GM23338 (cell line): ENCODE results near the gene KDM4F.

Experiments
- CREB1 ChIP-seq: fragments of 250-450 bp; sonication (Bioruptor Pico); IDR thresholded peaks from 2 replicates; pipeline ENCODE4 v1.5.0; 2020; ENCODE audit warnings: low read depth, mild to moderate bottlenecking, moderate library complexity
- CTCF ChIP-seq, 2 experiments: fragments of 200-600 bp in 1 of 2; sonication (generic) in 1 of 2; conservative IDR thresholded peaks; 2 replicates each; pipeline versions ENCODE4 v1.5.1 to v1.6.1; 2016 to 2017; ENCODE audit warnings: antibody characterized with exemption in 2 of 2, low read depth in 2 of 2, mild to moderate bottlenecking in 2 of 2, moderate library complexity in 1 of 2
- EZH2 ChIP-seq: fragments of 200-600 bp; sonication (generic); IDR thresholded peaks from one replicate; pipeline ENCODE4 v1.8.0; 2017; ENCODE audit warnings: antibody characterized with exemption, mild to moderate bottlenecking, low read depth; ENCODE audit not compliant: unreplicated experiment
- EZH2phosphoT487 ChIP-seq: fragments of 200-600 bp; sonication (generic); IDR thresholded peaks from one replicate; pipeline ENCODE4 v1.8.1; 2018; ENCODE audit warnings: antibody characterized with exemption; ENCODE audit not compliant: unreplicated experiment
- JUNB ChIP-seq: IDR thresholded peaks from one replicate; pipeline ENCODE4 v1.6.1; 2016; ENCODE audit warnings: antibody characterized with exemption; ENCODE audit not compliant: unreplicated experiment
- POLR2AphosphoS5 ChIP-seq: IDR thresholded peaks from 2 replicates; pipeline ENCODE4 v1.6.1; 2016; ENCODE audit warnings: antibody characterized with exemption, low read depth
- STAT1 ChIP-seq: IDR thresholded peaks from one replicate; pipeline ENCODE4 v1.6.1; 2016; ENCODE audit warnings: antibody characterized with exemption; ENCODE audit not compliant: unreplicated experiment

- TF ChIP-seq CREB1 (CRISPR knock-in tag) (no peak), CTCF (conservative IDR thresholded peaks at IDR 0.05; ENCODE audit: low read depth in 2 of 2) (no peak), JUNB (no peak), EZH2 (no peak), EZH2phosphoT487 (no peak), POLR2AphosphoS5 (no peak), STAT1 (no peak)
Measured at GRCh38 chr11:95095858-95096587, 46.8 kb downstream of the KDM4F start.
